Posterior vena cava (tissue), 2 donors: ENCODE results near the gene BPIFB6. TPM values are rescaled to one million over a fixed set of nuclear protein-coding genes. Genes with fewer than 3 reads are reported as not detected.
A peak's percentile ranks its signal among the peaks of the same experiment; 100 is the strongest.

ENCODE experiments used
- DNase-seq: peaks from one replicate; pipeline ENCODE4 v3.0.0-alpha.2; 2020; ENCODE audit warnings: low spot score
- intact Hi-C, 2 donors: fragments of 100-400 bp; cut with DNase I; formaldehyde crosslinking; loops; one replicate each; pipeline versions ENCODE4 v1.14.1 to v1.14.2; 2022 to 2023
- long read RNA-seq, 2 donors: library from polyadenylated mRNA; unstranded; transcript quantifications; one replicate each; pipeline ENCODE4 v2.0.0, GENCODE V29; 2020 to 2021
- total RNA-seq, 2 donors: library from RNA; stranded (reverse); fragmentation: NEBNext Ultra II Directional; extraction: Animal tissue kit (Norgen Biotek cat#: 25700); gene quantifications; one replicate each; pipeline ENCODE4 v1.2.1, GENCODE V29; 2021
- donor health status: DM: yes; HTN: yes; CAD: no.
- donor health status: DM: yes; HTN: yes; CAD: no.

Gene BPIFB6
- total RNA-seq: not detected
- long read RNA-seq, donor 1: 0 reads
- long read RNA-seq, donor 2: 0 reads

- intact Hi-C loops: no loop called here
- no peak for DNase-seq
Measured at GRCh38 chr20:33031531-33031930, at the start of gene BPIFB6. Gene BPIFB6 (plus strand): TSS chr20:33031648. CDS start chr20:33031648, 0 bp downstream.

GRCh38 chr20:32982617-32983458 is 48.6 kb upstream of the BPIFB6 start:
- DNase-seq: peak; percentile 76
- intact Hi-C loops: no loop called here

- peak; percentile 69 for DNase-seq
- intact Hi-C loops: no loop called here
Measured at GRCh38 chr20:32983459-32984112, 47.9 kb upstream of the BPIFB6 start.

GRCh38 chr20:32984196-32984595 is 47.3 kb upstream of the BPIFB6 start:
- intact Hi-C loops: no loop called here
- peak; percentile 15 for DNase-seq

- intact Hi-C loops: no loop called here
- DNase-seq: peak; percentile 60
Measured at GRCh38 chr20:32984631-32985354, 46.7 kb upstream of the BPIFB6 start.

GRCh38 chr20:32985596-32985995 is 45.9 kb upstream of the BPIFB6 start:
- intact Hi-C loops: no loop called here
- peak; percentile 64 for DNase-seq

GRCh38 chr20:32986331-32986966 is 45.0 kb upstream of the BPIFB6 start:
- intact Hi-C loops: no loop called here
- DNase-seq: peak; percentile 78

- intact Hi-C loops: no loop called here
- DNase-seq: peak; percentile 53
Measured at GRCh38 chr20:32987044-32987825, 44.2 kb upstream of the BPIFB6 start.

- intact Hi-C loops: no loop called here
Measured at GRCh38 chr20:32988008-32988407, 43.4 kb upstream of the BPIFB6 start.

GRCh38 chr20:32989507-32990283 is 41.8 kb upstream of the BPIFB6 start:
- peak; percentile 32 for DNase-seq

More at GRCh38 chr20:32988008-32988407, 43.4 kb upstream of the BPIFB6 start:
- DNase-seq: peak; percentile 38

GRCh38 chr20:32990426-32990825 is 41.0 kb upstream of the BPIFB6 start:
- peak; percentile 37 for DNase-seq
- intact Hi-C loops: no loop called here

More at GRCh38 chr20:32989507-32990283, 41.8 kb upstream of the BPIFB6 start:
- intact Hi-C loops: no loop called here

- peak; percentile 9 for DNase-seq
- intact Hi-C loops: no loop called here
Measured at GRCh38 chr20:32991383-32991782, 40.1 kb upstream of the BPIFB6 start.

GRCh38 chr20:32991792-32992641 is 39.4 kb upstream of the BPIFB6 start:
- intact Hi-C loops: no loop called here
- DNase-seq: no peak

GRCh38 chr20:32993496-32994050 is 37.9 kb upstream of the BPIFB6 start:
- peak; percentile 59 for DNase-seq
- intact Hi-C loops: no loop called here

- no peak for DNase-seq
- intact Hi-C loops: no loop called here
Measured at GRCh38 chr20:32995802-32996201, 35.6 kb upstream of the BPIFB6 start.

- intact Hi-C loops: no loop called here
- peak; percentile 3 for DNase-seq
Measured at GRCh38 chr20:32997431-32997830, 34.0 kb upstream of the BPIFB6 start.
